HG02610 (cell line): ENCODE measurements around the gene COL9A2.
A peak's percentile ranks its signal among the peaks of the same experiment; 100 is the strongest.
"Not testable (repeated sequence)": the region's sequence is repeated elsewhere in the genome, so short reads cannot be mapped to it uniquely, and the experiment has no call there.

Source experiments
- ATAC-seq: cut with Tn5 transposase; IDR thresholded peaks from one replicate; pipeline ENCODE4 v1.9.1; 2021; ENCODE audit warnings: mild to moderate bottlenecking, moderate library complexity; ENCODE audit not compliant: unreplicated experiment

Gene COL9A2

GRCh38 chr1:40316595-40317393 lies at the start of gene COL9A2:
Gene COL9A2 (minus strand): TSS chr1:40317286. CDS start chr1:40317197, 89 bp downstream.
- no peak for ATAC-seq

GRCh38 chr1:40363721-40364120 lies 46.6 kb upstream of the COL9A2 start:
- ATAC-seq, result peak; percentile 93

GRCh38 chr1:40362699-40363098 lies 45.6 kb upstream of the COL9A2 start:
- ATAC-seq, result no peak

- ATAC-seq, result no peak
Observed at GRCh38 chr1:40362199-40362598, 45.1 kb upstream of the COL9A2 start.

GRCh38 chr1:40361637-40362036 lies 44.6 kb upstream of the COL9A2 start:
- no peak for ATAC-seq

- no peak for ATAC-seq
Observed at GRCh38 chr1:40361201-40361600, 44.1 kb upstream of the COL9A2 start.

GRCh38 chr1:40360631-40361030 lies 43.5 kb upstream of the COL9A2 start:
- ATAC-seq, result no peak

- ATAC-seq, result no peak
Observed at GRCh38 chr1:40357625-40358024, 40.5 kb upstream of the COL9A2 start.

GRCh38 chr1:40353082-40353481 lies 36.0 kb upstream of the COL9A2 start:
- ATAC-seq, result no peak

- ATAC-seq, result no peak
Observed at GRCh38 chr1:40352126-40352525, 35.0 kb upstream of the COL9A2 start.

- no peak for ATAC-seq
Observed at GRCh38 chr1:40351124-40351523, 34.0 kb upstream of the COL9A2 start.

- no peak for ATAC-seq
Observed at GRCh38 chr1:40350391-40350790, 33.3 kb upstream of the COL9A2 start.

GRCh38 chr1:40344597-40344996 lies 27.5 kb upstream of the COL9A2 start:
- ATAC-seq, result no peak

GRCh38 chr1:40342381-40342717 lies 25.3 kb upstream of the COL9A2 start:
- ATAC-seq, result not testable (repeated sequence)

- no peak for ATAC-seq
Observed at GRCh38 chr1:40341491-40342380, 24.6 kb upstream of the COL9A2 start.

- no peak for ATAC-seq
Observed at GRCh38 chr1:40339420-40340323, 22.6 kb upstream of the COL9A2 start.

- ATAC-seq, result no peak
Observed at GRCh38 chr1:40338745-40339419, 21.8 kb upstream of the COL9A2 start.

- ATAC-seq, result no peak
Observed at GRCh38 chr1:40337443-40337842, 20.4 kb upstream of the COL9A2 start.

- ATAC-seq, result no peak
Observed at GRCh38 chr1:40332695-40333094, 15.6 kb upstream of the COL9A2 start.

- not testable (repeated sequence) for ATAC-seq
Observed at GRCh38 chr1:40331403-40331802, 14.3 kb upstream of the COL9A2 start.
